Measurements from ENCODE around the gene FAM20C.
"Not testable (repeated sequence)": the region's sequence is repeated elsewhere in the genome, so short reads cannot be mapped to it uniquely, and the experiment has no call there.

The FAM20C gene

DNA sequence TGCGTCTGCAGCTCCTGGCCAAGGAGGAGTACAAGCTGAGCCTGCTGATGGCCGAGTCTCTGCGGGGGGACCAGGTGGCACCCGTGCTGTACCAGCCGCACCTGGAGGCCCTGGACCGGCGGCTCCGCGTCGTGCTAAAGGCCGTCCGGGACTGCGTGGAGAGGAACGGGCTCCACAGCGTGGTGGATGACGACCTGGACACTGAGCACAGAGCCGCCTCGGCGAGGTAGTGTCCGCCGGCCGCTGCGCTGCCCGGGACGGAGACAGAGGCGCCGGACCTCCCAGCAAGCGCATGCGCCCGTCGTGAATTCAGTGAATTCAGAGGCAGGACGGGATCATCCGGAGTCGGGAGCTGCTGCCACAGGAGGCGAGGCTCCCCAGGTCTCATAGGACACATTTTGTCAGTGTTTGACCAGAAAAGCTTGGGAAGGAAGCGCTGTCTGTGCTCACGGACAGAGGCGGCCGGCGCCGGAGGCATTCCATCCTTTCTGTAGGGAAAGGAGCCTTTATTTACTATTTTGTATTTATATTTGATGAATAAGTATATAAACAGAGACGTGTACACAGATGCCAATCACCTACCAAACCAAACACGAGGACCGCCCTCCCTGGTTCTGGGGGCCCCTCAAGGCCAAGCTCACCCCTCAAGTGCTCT is 67.5 kb downstream of the FAM20C start:
- no peak for DNase-seq (ENCODE audit: low spot score)

DNA sequence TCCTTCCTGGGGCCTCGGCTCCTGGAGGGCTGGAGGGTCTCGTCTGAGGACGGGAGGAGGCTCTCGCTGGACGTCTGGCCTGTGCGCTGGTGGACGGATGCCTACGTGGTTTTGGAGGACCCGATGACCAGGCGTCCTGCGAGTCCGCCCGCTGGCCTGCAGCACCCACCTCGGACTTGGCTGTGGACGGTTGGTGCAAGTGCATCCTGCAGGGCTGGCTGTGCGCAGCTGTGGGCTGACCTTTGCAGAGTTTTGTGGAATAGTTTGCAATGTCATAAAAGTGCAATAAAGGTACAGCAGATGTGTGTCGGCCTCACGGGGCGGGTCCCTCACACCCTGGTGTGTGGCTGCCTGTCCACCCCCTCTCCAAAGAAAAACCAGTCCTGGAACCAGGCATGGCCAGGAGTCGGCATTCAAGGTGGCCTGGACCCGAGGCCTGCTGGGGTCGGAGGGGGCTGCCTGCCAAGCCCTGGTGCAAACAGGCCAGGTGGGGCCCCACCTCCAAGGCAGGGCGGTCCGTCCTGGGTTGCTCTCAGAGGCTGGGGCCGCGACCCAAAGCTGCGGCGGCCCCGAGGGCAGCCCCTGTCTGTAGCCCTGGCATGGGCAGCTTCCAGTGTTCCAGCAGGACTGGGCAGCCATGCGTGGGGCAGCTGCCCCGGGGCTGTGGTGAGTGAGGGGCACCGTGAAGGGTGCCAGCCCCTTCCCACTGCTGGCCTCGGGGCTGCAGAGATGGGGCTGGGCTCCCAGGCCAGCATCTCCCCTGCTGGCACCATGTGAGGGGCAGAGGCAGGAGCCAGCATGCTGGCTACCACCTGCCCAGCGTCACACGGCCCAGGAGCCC is 68.3 kb downstream of the FAM20C start:
- no peak for DNase-seq (ENCODE audit: low spot score)

- DNase-seq (ENCODE audit: low spot score) = no peak
Observed at GRCh38 chr7:261341-262250, 69.2 kb downstream of the FAM20C start.

- no peak for DNase-seq (ENCODE audit: low spot score)
Observed at GRCh38 chr7:262251-262572, 69.8 kb downstream of the FAM20C start.

DNA sequence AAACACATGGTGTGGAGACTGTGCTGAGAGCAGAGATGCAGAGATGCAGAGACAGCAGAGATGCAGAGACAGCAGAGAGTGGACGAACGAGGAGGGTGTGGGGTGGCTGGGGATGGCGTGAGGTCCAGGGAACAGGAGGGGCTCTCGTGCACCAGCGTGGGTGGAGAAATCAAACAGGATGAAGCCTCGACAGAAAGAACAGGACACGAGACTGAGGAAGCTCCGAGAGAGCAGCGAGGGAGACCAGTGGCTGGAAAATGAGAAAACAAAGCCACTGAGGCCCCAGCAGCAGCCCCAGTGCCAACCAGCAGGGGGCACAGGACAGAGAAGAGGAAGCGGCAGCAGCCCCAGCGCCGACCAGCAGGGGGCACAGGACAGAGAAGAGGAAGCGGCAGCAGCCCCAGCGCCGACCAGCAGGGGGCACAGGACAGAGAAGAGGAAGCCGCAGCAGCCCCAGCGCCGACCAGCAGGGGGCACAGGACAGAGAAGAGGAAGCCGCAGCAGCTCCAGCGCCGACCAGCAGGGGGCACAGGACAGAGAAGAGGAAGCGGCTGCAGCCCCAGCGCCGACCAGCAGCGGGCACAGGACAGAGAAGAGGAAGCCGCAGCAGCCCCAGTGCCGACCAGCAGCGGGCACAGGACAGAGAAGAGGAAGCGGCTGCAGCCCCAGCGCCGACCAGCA is 70.4 kb downstream of the FAM20C start:
- not testable (repeated sequence) for DNase-seq (ENCODE audit: low spot score)

GRCh38 chr7:263483-264351 is 71.3 kb downstream of the FAM20C start:
- DNase-seq (ENCODE audit: low spot score) = not testable (repeated sequence)

DNA sequence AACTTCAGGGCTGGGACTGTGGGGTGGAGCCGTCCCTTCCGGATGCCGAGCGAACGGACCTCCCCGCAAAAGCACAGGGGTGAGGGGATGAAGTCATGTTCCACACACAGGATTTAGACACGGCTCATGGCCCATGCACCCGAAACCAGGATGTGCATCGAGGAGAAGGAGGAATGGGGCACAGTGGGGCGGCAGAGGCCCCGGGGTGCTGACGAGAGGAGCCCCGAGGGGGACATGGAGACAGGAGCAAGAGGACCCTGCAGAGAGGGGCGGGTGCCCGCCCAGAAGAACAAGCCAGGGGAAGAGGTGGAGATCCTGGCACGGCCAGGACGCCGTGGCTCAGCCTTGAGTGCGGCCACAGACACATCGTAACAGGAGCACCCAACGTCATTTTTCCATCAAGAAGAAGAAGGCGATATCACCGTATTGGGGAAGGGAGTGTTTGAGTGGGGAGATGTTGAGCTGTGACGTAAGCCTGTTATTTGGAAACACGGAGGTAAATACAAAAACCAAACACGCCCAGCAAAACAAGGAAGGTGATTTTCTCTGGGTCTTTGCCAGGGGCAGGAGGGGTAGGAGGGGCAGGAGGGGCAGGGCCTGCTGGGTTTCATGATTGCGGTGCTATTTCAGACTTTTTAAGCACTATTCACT is 72.3 kb downstream of the FAM20C start:
- no peak for DNase-seq (ENCODE audit: low spot score)

DNA sequence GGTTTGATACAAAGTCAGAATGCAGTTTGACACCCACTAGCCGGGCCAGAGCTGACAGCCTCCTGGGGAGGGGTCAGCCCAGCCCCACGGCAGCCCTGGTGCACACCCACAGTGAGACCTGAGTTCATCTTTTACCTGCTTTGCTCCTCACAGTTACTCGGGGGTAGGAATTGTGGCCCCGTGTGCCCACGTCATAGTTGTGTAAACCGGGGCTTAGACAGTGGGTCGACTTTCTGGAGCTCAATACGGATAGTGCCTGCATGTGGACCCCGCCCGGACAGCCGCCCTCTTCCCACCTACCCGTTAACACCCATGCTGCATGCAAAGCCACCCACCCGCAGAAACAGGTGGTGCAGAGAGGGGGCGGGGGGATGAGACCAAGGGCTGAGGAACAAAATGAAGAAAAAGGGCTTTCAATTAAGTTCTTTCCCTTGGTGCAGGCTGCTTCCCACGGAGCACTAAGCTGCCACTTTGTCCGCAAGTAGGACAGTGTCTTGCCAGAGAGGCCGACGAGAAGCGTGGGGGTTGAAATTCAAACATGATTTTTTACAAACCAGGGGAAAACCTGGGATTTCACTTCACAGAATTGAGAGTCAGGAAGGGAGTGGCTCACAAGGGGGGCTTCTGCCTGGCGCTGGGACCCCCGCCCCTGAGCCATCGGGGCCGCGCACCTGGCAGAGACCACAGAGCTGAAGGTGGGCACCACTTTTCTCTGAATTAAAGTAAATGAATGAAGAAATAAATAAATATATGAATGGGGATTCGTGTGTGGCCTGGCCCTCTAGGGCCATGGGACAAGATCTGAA is 73.0 kb downstream of the FAM20C start:
- DNase-seq (ENCODE audit: low spot score) = no peak

DNA sequence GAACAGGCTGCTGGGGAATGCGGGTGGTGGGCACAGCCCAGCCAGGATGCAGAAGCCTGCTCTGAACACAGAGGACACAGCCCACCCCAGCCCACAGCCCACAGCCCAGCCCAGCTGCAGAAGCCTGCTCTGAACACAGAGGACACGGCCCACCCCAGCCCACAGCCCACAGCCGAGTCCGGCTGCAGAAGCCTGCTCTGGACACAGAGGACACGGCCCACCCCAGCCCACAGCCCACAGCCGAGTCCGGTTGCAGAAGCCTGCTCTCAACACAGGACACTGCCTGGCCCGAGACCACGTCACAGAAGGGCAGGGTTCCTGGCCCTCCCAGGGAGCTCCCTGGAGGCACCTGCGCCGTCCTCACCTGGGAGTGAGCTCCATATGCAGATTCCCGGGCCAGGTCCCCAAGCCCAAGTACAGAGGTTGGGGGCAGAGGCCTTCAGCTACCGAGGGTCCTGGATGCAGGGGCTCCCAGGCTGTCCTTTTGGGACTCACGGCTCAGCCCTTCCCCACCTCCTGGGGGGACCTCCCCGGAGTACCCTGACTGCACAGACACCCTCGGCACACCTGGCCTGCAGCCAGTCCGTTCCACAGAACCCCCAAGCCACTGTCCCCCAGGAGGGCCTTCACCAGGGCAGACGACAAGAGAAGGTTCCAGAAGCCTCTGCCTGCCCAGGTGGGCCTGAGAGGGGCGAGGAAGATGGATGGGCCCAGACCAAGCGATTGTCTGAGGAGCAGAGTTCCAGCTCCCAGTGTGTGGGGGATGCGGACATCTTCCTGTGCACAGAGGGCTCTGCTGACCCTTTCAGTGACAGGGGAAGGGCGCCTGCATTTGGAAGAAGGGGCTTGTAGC is 73.9 kb downstream of the FAM20C start:
- no peak for DNase-seq (ENCODE audit: low spot score)

- DNase-seq (ENCODE audit: low spot score) = no peak
Observed at GRCh38 chr7:266851-267840, 74.8 kb downstream of the FAM20C start.

DNA sequence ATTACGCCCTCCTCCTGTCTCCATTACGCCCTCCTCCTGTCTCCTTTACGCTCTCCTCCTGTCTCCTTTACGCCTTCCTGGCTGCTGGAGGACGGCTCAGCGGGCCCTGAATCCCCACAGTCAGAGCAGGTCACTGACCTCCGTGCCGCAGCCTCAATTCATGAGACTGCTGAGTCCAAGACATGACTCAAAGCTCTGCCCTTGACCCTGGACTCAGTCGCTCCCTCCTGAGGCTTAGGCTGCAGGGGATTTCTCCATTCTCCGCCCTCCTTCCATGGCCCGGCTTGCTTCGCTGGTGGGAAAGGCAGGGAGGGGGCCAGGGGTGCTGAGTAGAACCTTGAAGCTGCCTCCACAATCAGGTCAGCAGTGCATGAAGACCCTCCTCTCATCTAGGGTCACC is 76.6 kb downstream of the FAM20C start:
- DNase-seq (ENCODE audit: low spot score) = no peak

- DNase-seq (ENCODE audit: low spot score) = no peak
Observed at GRCh38 chr7:269721-270120, 77.3 kb downstream of the FAM20C start.

DNA sequence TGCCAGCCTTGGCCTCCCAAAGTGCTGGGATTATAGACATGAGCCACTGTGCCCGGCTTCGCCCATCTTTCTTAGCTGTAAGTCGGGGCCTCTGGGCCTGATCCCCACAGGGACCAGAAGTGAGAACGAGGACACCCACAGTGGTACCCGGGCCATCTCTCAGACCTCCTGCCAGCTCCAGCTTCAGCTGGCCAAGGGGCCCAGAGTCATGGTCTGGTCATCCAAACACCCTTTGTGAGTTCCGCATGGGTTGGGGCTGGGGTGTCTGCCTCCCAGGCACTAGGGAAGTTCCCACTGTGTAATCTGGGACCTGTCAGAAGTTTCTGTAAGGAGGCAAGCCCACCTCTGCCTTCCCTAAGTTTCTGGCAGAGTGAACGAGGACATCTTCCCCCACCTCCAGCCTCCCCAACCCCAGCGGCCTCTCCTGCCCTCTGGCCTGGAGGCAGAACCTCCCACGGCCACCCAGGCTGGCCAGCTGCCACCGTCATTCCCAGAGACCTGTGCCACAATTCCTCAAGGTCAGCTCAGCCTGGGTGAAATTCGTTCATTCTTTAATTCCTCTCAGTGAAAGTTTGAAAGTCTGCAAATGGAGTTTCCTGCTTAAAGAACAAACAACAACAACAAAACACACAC is 78.1 kb downstream of the FAM20C start:
- DNase-seq (ENCODE audit: low spot score) = no peak

GRCh38 chr7:271266-272107 is 79.1 kb downstream of the FAM20C start:
- DNase-seq (ENCODE audit: low spot score) = no peak

- DNase-seq (ENCODE audit: low spot score) = no peak
Observed at GRCh38 chr7:272108-272615, 79.8 kb downstream of the FAM20C start.

- DNase-seq (ENCODE audit: low spot score) = no peak
Observed at GRCh38 chr7:272631-273030, 80.3 kb downstream of the FAM20C start.

Data from COLO829 (cell line).